ENCODE data around the gene LRRC32.

GRCh38 chr11:76610371-76610770 lies 60.2 kb downstream of the LRRC32 start:
- no peak for TF ChIP-seq POLR2A (IDR thresholded peaks at IDR 0.05; ENCODE audit: low read depth)
- TF ChIP-seq CTCF (IDR thresholded peaks at IDR 0.05): no peak
- TF ChIP-seq POLR2AphosphoS5 (IDR thresholded peaks at IDR 0.05): no peak
